Heart left ventricle (tissue), 16 donors: ENCODE measurements around the gene ACTR10. TPM values are rescaled to one million over a fixed set of nuclear protein-coding genes. Genes with fewer than 3 reads are reported as not detected.

ENCODE experiments used
- ATAC-seq, 4 donors: fragments of 200-7000 bp; cut with Tn5 transposase; one replicate each; pipeline ENCODE4 v1.9.1; 2020 to 2022; ENCODE audit warnings: moderate library complexity in 4 of 4, mild to moderate bottlenecking in 3 of 4, moderate number of reproducible peaks in 1 of 4
- DNase-seq, 5 donors: peaks; one replicate each; pipeline ENCODE4 v3.0.0-alpha.2; 2020
- H3K27ac ChIP-seq, 12 donors: fragments of 200-600 bp; sonication (generic) in 4 of 12; one replicate each; pipeline versions ENCODE4 v1.5.0 to v1.8.0; 2016 to 2022; ENCODE audit warnings: mild to moderate bottlenecking in 2 of 12
- H3K27me3 ChIP-seq, 9 donors: fragments of 200-600 bp; sonication (generic) in 2 of 9; one replicate each; pipeline versions ENCODE4 v1.5.1 to v1.8.0; 2016 to 2022; ENCODE audit warnings: mild to moderate bottlenecking in 3 of 9
- H3K36me3 ChIP-seq, 9 donors: fragments of 200-600 bp; sonication (generic) in 2 of 9; one replicate each; pipeline versions ENCODE4 v1.5.0 to v1.8.0; 2018 to 2022; ENCODE audit warnings: mild to moderate bottlenecking in 2 of 9
- H3K4me1 ChIP-seq, 12 donors: fragments of 200-600 bp; sonication (generic) in 4 of 12; one replicate each; pipeline versions ENCODE4 v1.5.0 to v1.8.0; 2016 to 2022; ENCODE audit warnings: mild to moderate bottlenecking in 3 of 12
- H3K4me3 ChIP-seq, 12 donors: fragments of 200-600 bp; sonication (generic) in 4 of 12; one replicate each; pipeline versions ENCODE4 v1.5.0 to v1.8.0; 2017 to 2022; ENCODE audit warnings: mild to moderate bottlenecking in 9 of 12, moderate library complexity in 4 of 12
- H3K9me3 ChIP-seq, 12 donors: fragments of 200-600 bp; sonication (generic) in 4 of 12; one replicate each; pipeline versions ENCODE4 v1.5.0 to v1.8.0; 2016 to 2022; ENCODE audit warnings: mild to moderate bottlenecking in 1 of 12
- CTCF ChIP-seq, 12 donors: fragments of 200-600 bp; sonication (generic) in 4 of 12; IDR thresholded peaks; one replicate each; pipeline versions ENCODE4 v1.5.0 to v1.8.0; 2018 to 2022; ENCODE audit warnings: antibody characterized with exemption in 12 of 12, mild to moderate bottlenecking in 5 of 12
- POLR2A ChIP-seq, 2 donors: fragments of 450-650 bp; IDR thresholded peaks; one replicate each; pipeline ENCODE4 v1.6.1; 2017; ENCODE audit warnings: antibody characterized with exemption in 2 of 2, mild to moderate bottlenecking in 2 of 2, moderate library complexity in 2 of 2
- WGBS, 4 donors: extraction: QIAGEN DNeasy Blood & Tissue Kit in 2 of 4; methylation state at CpG; one replicate each; pipeline versions ENCODE4 v1.1.5 to v1.1.7; 2013 to 2018; 5-methylcytosine and 5-hydroxymethylcytosine counted together
- intact Hi-C, 10 donors: fragments of 100-400 bp; cut with DNase I; formaldehyde crosslinking; loops; one replicate each; pipeline versions ENCODE4 v1.11.1 to v1.14.2; 2022
- polyA plus RNA-seq, 2 donors: library from polyadenylated mRNA; stranded (reverse); fragments of 200-250 nt; gene quantifications; one replicate each; pipeline ENCODE4 v1.2.3, GENCODE V29; 2013
- total RNA-seq, 9 donors: library from RNA; depleted of rRNA in 2 of 9; stranded (reverse); fragments of >200 nt in 2 of 9; fragmentation: NEBNext Ultra II Directional in 3 of 9; extraction: Animal tissue kit (Norgen Biotek cat#: 25700) in 3 of 9; gene quantifications; one replicate each; pipeline versions ENCODE4 v1.1.0 to v1.2.4, GENCODE V29; 2016 to 2023
- donor health status: ischemic (EF 13 %, LVEDD 7.1; RV severe dilation, severe dysfunction).
- donor health status: healthy with polysubstance abuse.
- donor health status: DM: no; HTN: yes; CAD: no.
- donor health status: DM: no; HTN: no; CAD: no.
- donor health status: ischemic (EF 25% LVEDD 6.9; RV normal size, moderate dysfunction).
- donor health status: ischemic (EF 25% LVEDD 5.7; RV mildly dilated, moderate dysfunction).
- donor health status: healthy.
- donor health status: DM: yes; HTN: yes; CAD: no.
- donor health status: ischemic (EF 35%, LVEDD 5.7; RV mildly dilated, moderate dysfunction).
- donor health status: nonischemic (EF 11% LVEDD 7.7; RV severe dilation, severe dysfunction).
- donor health status: DM: yes; HTN: yes; CAD: no.
- donor health status: PGD.
- donor health status: ischemic (EF 29% LVEDD 5.4; RV normal size, mild dysfunction).
- donor health status: nonischemic (EF 23%, LVEDD 6.1; RV moderate dilation, normal function).

The ACTR10 gene
- total and polyA plus RNA-seq, 11 donors: 66.3 to 86.9 (median 78.3) TPM

DNA sequence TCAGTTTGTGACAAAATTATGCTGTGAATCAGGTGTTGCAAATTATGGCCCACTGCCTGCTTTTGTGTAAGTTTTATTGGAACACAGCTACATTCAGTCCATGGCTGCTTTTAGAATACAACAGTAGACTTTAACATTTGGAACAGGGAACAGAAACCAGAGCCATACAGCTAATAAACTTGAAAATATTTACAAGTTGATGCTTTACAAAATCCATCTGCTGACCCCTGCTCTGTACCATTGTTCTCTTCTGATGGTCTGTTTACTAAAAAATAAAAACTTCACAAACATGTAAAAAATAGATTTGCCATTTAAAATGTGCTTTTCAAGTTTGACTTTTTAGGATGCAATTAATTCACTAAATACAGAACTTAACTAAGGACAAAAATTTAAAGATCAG, 65.5 kb downstream of the ACTR10 start:
- intact Hi-C loops: no loop called here
- Histone ChIP-seq H3K36me3 (peaks cover 0 to 100% (median 100%) of the 10 kb centered on the region in 9 donors), H3K4me1 (peaks cover 0 to 6% (median 0%) of the 10 kb centered on the region in 12 donors), H3K9me3 (no peaks in the 10 kb centered on the region), H3K27me3 (no peaks in the 10 kb centered on the region), H3K27ac (no peak overlapping the region), H3K4me3 (no peak overlapping the region)
- ATAC-seq: no peak
- DNase-seq: no peak
- no peak for TF ChIP-seq CTCF (IDR thresholded peaks at IDR 0.05)
- TF ChIP-seq POLR2A (IDR thresholded peaks at IDR 0.05): no peak

- Histone ChIP-seq H3K27ac (no peak overlapping the region), H3K9me3 (no peaks in the 10 kb centered on the region), H3K4me3 (no peak overlapping the region), H3K27me3 (no peaks in the 10 kb centered on the region), H3K36me3 (peaks cover 0 to 100% (median 91%) of the 10 kb centered on the region in 9 donors), H3K4me1 (peaks cover 0 to 33% (median 18%) of the 10 kb centered on the region in 12 donors)
- no peak for TF ChIP-seq CTCF (IDR thresholded peaks at IDR 0.05)
- TF ChIP-seq POLR2A (IDR thresholded peaks at IDR 0.05): no peak
- 78 to 89% (median 87%) methylated on average over 2 of the region's 2 CpGs for WGBS, 4 donors
- ATAC-seq (no peak), DNase-seq (no peak)
- intact Hi-C loops: no loop called here
Measured at GRCh38 chr14:58270628-58271027, 70.7 kb downstream of the ACTR10 start.

- ATAC-seq: peak; percentile 84 to 90 (median 88)
- intact Hi-C loops: no loop called here
- Histone ChIP-seq H3K27ac (peak overlapping the region in 7 of 12 donors; percentile 39 to 72 (median 51)), H3K36me3 (peaks cover 0 to 98% (median 76%) of the 10 kb centered on the region in 9 donors), H3K9me3 (no peaks in the 10 kb centered on the region), H3K4me3 (no peak overlapping the region), H3K27me3 (no peaks in the 10 kb centered on the region), H3K4me1 (peaks cover 4 to 38% (median 23%) of the 10 kb centered on the region in 12 donors)
- 62 to 67% (median 64%) methylated on average over 4 of the region's 4 CpGs for WGBS, 4 donors
- peak in 3 of 5 donors; percentile 26 to 43 (median 36) for DNase-seq
- TF ChIP-seq POLR2A (IDR thresholded peaks at IDR 0.05): no peak
- peak in 8 of 12 donors; percentile 11 to 39 (median 18) for TF ChIP-seq CTCF (IDR thresholded peaks at IDR 0.05)
Measured at GRCh38 chr14:58272588-58273372, 72.8 kb downstream of the ACTR10 start.

GRCh38 chr14:58274881-58275280, 74.9 kb downstream of the ACTR10 start:
- no peak for DNase-seq
- no peak for TF ChIP-seq POLR2A (IDR thresholded peaks at IDR 0.05)
- TF ChIP-seq CTCF (IDR thresholded peaks at IDR 0.05): no peak
- Histone ChIP-seq H3K9me3 (no peaks in the 10 kb centered on the region), H3K27ac (peak overlapping the region in 2 of 12 donors; percentile 8 to 39), H3K4me3 (no peak overlapping the region), H3K4me1 (peaks cover 4 to 42% (median 24%) of the 10 kb centered on the region in 12 donors), H3K36me3 (peaks cover 0 to 98% (median 75%) of the 10 kb centered on the region in 9 donors), H3K27me3 (no peaks in the 10 kb centered on the region)
- ATAC-seq: no peak
- intact Hi-C loops: no loop called here
